Measurements from ENCODE around the gene PTGDR2.

PTGDR2 gene

DNA sequence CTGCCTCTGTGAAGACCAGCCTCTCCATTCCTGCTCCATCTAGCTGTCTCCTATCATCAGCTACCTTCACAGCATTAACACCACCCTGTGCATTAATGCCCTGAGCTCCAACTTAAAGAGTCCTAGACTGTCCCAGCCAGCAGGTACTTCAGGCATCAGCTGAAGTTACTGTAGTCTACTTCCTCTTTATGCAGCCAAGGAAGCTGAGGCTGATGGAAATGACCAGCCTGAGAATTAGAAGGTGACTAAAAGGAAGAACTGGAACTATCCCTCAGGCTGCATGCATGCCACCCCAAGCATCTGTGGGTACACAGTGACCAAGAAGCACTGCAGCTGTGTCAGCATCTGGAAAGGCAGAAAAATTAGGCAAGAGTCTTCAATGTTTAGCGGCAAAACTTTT lies 42.4 kb downstream of the PTGDR2 start:
- no peak overlapping the region for H3K4me3 Mint-ChIP-seq

DNA sequence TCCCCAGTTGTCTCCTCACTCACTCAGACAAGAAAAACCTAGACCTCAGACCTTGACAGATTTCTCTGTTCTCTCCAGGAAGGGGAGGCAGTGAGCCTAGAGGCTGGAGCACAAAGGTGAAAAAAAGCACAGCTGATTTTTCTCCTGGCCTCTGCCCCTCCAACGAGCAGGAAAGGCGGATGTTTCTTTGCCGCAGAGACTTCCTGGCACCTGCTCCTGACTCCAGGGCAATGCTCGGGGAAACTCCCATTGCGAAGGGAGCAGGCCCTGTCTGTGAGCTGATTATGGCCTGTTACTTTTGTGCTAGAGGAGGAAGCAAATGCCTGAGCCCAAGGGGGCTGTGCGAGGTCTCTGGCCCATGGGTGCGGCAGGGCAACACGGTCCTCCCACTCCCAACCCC lies 45.2 kb downstream of the PTGDR2 start:
- Mint-ChIP-seq H3K4me1 (no peaks in the 10 kb centered on the region), H3K4me3 (no peak overlapping the region), H3K36me3 (ENCODE audit: low read depth) (peaks cover 4% of the 10 kb centered on the region), H3K27ac (no peak overlapping the region), H3K27me3 (ENCODE audit: low read depth, poor library complexity) (peaks cover 10% of the 10 kb centered on the region), H3K9me3 (peaks cover 23% of the 10 kb centered on the region)
- TF ChIP-seq, protein P1, sequence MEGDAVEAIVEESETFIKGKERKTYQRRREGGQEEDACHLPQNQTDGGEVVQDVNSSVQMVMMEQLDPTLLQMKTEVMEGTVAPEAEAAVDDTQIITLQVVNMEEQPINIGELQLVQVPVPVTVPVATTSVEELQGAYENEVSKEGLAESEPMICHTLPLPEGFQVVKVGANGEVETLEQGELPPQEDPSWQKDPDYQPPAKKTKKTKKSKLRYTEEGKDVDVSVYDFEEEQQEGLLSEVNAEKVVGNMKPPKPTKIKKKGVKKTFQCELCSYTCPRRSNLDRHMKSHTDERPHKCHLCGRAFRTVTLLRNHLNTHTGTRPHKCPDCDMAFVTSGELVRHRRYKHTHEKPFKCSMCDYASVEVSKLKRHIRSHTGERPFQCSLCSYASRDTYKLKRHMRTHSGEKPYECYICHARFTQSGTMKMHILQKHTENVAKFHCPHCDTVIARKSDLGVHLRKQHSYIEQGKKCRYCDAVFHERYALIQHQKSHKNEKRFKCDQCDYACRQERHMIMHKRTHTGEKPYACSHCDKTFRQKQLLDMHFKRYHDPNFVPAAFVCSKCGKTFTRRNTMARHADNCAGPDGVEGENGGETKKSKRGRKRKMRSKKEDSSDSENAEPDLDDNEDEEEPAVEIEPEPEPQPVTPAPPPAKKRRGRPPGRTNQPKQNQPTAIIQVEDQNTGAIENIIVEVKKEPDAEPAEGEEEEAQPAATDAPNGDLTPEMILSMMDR (IDR thresholded peaks at IDR 0.05), result no peak
- no peak for DNase-seq

More for the DNA sequence above, 42.4 kb downstream of the PTGDR2 start:
- H3K4me1 Mint-ChIP-seq, result no peaks in the 10 kb centered on the region
- H3K27me3 Mint-ChIP-seq (ENCODE audit: low read depth, poor library complexity), result peaks cover 9% of the 10 kb centered on the region
- TF ChIP-seq, protein P1 (IDR thresholded peaks at IDR 0.05), result no peak
- peaks cover 4% of the 10 kb centered on the region for H3K36me3 Mint-ChIP-seq (ENCODE audit: low read depth)
- DNase-seq, result no peak
- H3K27ac Mint-ChIP-seq, result no peak overlapping the region
- peaks cover 42% of the 10 kb centered on the region for H3K9me3 Mint-ChIP-seq

DNA sequence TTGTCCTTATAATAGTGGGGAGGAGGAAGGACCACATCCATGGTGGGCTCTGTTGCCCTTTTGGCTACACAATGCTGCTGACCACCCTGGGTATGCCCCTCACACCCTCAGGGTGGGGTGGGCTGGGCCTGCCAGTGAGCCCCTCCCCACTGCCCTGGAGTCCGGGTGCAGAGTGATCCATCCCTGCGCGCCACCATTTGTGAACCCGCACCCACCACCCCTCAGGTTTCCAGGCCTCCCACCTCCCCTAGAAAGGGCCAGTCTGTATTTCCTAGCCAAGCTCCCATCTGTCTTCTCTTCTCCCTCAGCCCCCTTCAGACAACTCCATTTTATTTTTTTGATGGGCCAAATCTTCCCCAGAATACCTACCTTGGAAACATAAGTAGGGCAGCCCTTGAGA lies 45.6 kb downstream of the PTGDR2 start:
- TF ChIP-seq, protein P1 (IDR thresholded peaks at IDR 0.05), result no peak
- no peak for DNase-seq
- peaks cover 4% of the 10 kb centered on the region for H3K36me3 Mint-ChIP-seq (ENCODE audit: low read depth)
- peaks cover 23% of the 10 kb centered on the region for H3K9me3 Mint-ChIP-seq
- no peaks in the 10 kb centered on the region for H3K4me1 Mint-ChIP-seq
- H3K4me3 Mint-ChIP-seq, result no peak overlapping the region
- H3K27ac Mint-ChIP-seq, result no peak overlapping the region
- peaks cover 10% of the 10 kb centered on the region for H3K27me3 Mint-ChIP-seq (ENCODE audit: low read depth, poor library complexity)

DNA sequence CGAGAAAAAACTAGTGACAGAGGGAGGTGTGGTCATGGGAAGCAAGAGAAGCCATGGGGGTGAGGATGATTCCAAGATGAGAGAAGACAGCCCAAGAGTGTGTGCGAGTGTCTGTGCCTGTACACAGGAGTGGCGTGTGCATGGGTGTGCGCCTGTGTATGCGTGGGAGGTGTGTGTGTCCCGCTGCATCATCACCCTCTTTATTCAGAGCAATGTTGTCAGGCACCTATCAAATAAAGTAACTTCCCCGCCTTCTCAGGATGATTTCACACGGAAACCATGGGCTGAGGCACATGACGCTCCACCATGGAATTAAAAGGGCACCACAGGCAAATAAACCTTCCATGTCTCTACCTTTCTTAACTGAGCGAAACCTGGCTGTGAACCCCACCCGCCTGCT lies 46.1 kb downstream of the PTGDR2 start:
- peaks cover 4% of the 10 kb centered on the region for H3K36me3 Mint-ChIP-seq (ENCODE audit: low read depth)
- TF ChIP-seq, protein P1 (IDR thresholded peaks at IDR 0.05), result no peak

DNA sequence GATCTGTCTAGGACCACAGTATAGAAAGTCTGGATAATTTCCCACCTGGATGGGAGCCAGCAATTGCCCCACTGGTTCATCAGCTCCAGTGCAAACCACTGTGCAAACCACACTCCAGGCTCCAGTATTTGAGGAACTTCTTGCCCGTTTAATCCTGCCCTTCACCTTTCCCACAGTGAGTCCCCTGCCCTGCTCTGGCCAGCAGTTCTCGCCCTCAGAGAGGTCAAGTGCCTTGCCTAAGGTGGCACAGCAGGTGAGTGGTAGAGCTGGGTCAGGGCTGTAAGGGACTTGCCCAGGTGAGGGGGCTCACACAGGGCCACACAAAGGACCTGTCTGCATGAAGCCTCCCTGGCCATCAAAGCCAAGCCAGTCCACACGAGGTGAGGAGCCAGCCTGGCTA lies 46.5 kb downstream of the PTGDR2 start:
- peaks cover 10% of the 10 kb centered on the region for H3K27me3 Mint-ChIP-seq (ENCODE audit: low read depth, poor library complexity)
- no peak overlapping the region for H3K27ac Mint-ChIP-seq
- TF ChIP-seq, protein P1 (IDR thresholded peaks at IDR 0.05), result no peak

More for the DNA sequence above, 46.1 kb downstream of the PTGDR2 start:
- Mint-ChIP-seq H3K9me3 (peaks cover 20% of the 10 kb centered on the region), H3K4me3 (no peak overlapping the region), H3K27me3 (ENCODE audit: low read depth, poor library complexity) (peaks cover 10% of the 10 kb centered on the region), H3K27ac (no peak overlapping the region), H3K4me1 (no peaks in the 10 kb centered on the region)
- no peak for DNase-seq

DNA sequence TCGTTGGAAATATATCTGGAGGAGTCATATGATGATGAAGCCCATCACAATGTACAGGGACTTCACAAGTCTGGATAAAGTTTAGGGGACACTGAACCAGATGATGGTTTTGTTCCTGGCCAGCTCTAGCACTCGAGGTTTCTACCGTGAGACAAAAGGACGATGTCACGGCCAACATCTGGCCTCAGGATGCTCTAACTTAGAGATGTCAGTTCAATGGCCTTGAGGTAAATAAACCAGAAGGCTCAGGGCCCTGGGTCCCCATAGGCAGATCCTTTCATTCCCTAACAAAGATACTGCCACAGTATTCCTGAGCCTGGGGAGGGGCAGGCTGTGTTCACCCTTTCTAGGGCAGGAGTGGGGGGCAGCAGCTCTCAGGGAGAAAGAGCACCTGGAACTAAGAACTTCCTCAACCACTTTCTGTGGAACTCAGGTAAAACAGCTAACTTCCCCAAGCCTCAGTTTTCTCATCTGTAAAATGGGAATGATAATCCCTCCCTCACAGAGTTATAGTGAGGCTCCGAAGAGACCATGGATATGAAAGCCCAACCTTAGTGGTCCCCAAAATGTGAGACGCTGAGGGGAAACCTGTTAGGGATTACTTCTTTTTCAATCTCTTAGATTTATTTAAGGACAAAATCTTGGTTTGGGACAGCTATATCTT lies 52.3 kb downstream of the PTGDR2 start:
- TF ChIP-seq, protein P1 (IDR thresholded peaks at IDR 0.05), result no peak
- no peaks in the 10 kb centered on the region for H3K36me3 Mint-ChIP-seq (ENCODE audit: low read depth)
- no peak for DNase-seq

More for the DNA sequence above, 46.5 kb downstream of the PTGDR2 start:
- no peaks in the 10 kb centered on the region for H3K4me1 Mint-ChIP-seq
- H3K4me3 Mint-ChIP-seq, result no peak overlapping the region
- peaks cover 4% of the 10 kb centered on the region for H3K36me3 Mint-ChIP-seq (ENCODE audit: low read depth)
- DNase-seq, result no peak
- H3K9me3 Mint-ChIP-seq, result peaks cover 16% of the 10 kb centered on the region

More for the DNA sequence above, 52.3 kb downstream of the PTGDR2 start:
- Mint-ChIP-seq H3K4me1 (no peaks in the 10 kb centered on the region), H3K4me3 (no peak overlapping the region), H3K27ac (no peak overlapping the region), H3K27me3 (ENCODE audit: low read depth, poor library complexity) (peaks cover 43% of the 10 kb centered on the region), H3K9me3 (no peaks in the 10 kb centered on the region)

Measured in nephron progenitor cell (in vitro differentiated cells).